Epithelial cell of proximal tubule (primary cell): Measurements from ENCODE around the gene TP53AIP1. TPM values are rescaled to one million over a fixed set of nuclear protein-coding genes. Genes with fewer than 3 reads are reported as not detected.

ENCODE experiments used
- total RNA-seq: library from RNA; depleted of rRNA; stranded (reverse); fragments of >200 nt; gene quantifications from 2 replicates; pipeline ENCODE4 v1.2.3, GENCODE V29; 2015

The TP53AIP1 gene
- total RNA-seq, 1 donor from 2014 or later = not detected

Other genes starting within 250 kb of the TP53AIP1 start
- 0.17 and 0.87 TPM in 2 replicates for gene FLI1, start 248.8 kb downstream of the TP53AIP1 start, total RNA-seq
- not detected in 2 replicates for gene KCNJ1, start 75.6 kb downstream of the TP53AIP1 start, total RNA-seq
- gene KCNJ5, start 51.5 kb downstream of the TP53AIP1 start, total RNA-seq = 0.22 and 0.23 TPM in 2 replicates
- 4.2 and 4.5 TPM in 2 replicates for gene ARHGAP32, start 249.5 kb upstream of the TP53AIP1 start, total RNA-seq